Fibroblast of peridontal ligament (primary cell): Measurements from ENCODE around the gene ZFHX3.
"Not testable (repeated sequence)": the region's sequence is repeated elsewhere in the genome, so short reads cannot be mapped to it uniquely, and the experiment has no call there.

Experiments used
- DNase-seq: peaks from one replicate; pipeline ENCODE4 v3.0.0-alpha.2; 2010; ENCODE audit errors: extremely low read depth

Gene ZFHX3

DNA sequence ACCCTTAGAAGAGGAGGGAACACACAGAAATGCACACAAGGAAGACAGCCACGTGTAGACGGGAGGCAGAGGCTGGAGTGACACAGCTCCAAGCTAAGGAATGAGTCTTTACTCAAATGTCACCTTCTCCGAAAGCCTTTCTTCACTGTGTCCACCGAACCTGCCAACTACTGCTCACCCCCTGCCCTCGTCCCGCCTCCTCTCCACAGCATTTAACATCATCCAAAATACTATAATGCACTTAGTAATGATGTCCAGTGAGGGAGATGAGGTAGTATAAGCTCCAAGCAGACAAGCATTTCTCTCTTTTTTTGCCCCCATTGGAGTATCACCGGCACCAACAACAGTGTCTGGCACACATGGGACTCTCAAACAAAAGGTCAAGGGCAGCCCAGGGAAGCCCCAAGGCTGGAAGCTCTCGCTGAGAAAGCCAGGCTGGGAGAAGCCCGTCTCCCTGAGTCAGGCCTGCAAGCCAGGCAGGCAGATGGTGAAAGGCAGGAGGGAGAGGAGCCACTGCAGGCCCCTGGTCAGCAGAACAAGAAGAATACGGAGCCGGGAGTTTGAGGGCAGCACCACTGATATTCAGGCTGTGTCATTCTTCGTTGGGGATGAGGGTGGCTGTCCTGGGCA lies 25.9 kb downstream of the ZFHX3 start:
- no peak for DNase-seq

DNA sequence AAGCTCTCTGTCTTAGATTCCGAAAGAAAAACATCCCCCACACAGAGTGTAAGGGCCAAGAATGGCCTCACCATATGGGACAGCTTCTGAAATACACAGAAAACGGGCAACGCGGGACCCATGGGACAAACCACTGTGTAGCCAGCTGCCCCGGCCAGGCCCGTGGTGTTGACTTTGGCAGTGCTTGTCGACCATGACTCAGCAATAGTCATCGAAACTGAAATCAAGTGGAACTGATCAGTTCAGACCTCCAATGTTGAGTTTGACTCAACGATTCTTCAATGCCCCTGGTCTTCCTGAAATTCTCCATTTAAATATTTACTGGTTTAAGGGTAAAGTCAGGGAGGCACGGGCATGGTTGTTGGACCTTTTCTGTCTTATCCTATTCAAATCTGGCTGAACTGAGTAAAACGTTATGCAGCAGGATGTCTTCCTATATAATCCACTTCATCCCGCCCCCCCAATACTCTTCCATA lies 27.5 kb downstream of the ZFHX3 start:
- DNase-seq: peak; percentile 99

DNA sequence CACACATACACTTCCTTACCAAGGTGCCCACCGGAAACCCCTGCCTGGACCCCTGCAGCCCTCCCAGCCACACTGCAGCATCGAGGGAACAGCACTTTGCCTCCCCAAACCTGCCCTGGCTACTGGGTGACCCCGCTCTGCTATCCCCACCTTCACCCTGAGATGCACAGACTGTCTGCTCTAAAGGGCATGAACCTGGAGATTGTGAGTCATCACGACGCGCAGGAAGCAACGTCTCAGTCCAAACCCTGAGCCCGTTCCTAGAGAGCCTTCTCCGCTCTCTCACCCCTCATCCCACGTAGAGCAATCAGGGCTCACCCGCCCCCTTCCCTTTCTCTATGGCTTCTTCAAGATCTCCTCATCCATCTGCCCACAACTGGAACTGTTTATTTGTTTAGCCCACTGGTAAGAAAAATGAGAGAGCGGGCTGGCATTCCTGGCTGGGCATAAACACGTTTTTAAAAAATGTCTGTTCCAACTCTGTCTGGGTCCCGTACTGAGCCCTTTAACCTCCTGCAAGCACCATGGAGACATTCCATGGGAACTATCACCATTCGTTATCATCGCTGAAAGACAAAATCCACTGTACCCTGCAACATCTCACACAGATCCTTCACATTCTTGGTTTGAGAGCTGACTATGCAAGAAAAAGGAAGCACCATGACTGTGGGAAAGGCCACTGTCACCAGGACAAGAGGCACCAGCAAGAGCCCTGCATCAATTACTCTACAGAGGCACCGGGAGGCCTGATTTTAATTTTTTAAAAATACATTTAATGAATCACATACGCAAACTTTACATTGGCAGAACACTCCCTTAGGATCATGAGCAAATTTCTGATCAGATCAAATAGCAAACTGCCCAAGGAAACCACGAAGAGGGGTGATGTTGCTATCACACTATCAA lies 28.2 kb downstream of the ZFHX3 start:
- peak; percentile 71 for DNase-seq

DNA sequence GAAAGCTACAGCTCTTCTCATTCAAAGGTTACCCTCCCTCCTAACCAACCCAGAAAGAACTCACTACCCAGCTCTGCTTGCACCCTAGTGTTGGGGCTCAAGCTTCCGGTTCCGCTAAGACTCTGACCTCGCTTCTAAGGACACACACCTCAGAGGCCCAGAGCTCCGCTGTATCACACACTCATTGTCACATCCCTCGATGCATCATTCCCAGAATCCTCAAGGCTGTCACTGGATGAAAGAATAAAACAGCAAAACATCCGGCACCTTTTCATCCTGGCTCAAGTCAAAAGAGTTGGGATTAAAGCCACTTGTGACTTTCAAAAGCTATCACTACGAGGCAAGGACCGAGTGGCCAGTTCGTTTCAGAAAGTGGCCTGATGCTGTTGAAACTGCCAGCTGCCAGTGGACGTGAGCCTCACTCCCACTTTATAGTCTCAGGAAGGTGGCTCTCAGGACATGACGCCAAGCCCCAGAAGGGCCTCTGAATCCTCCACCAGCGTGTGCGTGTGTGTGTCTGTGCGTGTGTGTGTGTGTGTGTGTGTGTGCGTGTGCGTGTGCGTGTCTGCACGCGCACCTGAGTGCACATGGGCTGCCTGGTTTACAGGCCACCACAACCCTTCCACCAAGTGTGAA lies 29.0 kb downstream of the ZFHX3 start:
- DNase-seq: no peak

DNA sequence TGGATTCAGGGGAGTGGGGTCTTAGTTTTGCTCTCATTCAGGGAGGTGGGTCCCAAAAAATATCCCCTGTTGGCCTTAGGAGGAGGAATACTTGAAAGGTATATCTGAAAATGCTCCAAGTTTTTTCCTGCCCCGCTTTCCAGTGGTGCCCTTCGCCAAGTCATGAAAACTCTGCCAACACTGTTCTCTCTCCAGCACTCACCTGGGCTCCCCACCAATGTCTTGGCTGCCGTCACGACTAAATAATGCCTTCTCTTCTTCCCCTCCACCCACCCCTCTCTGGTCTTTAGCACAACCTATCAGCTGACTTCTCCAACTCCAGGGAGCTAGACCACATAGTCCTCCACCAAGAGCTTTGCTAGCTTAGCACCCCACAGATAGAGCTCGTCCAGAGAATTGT lies 30.6 kb downstream of the ZFHX3 start:
- DNase-seq: no peak

DNA sequence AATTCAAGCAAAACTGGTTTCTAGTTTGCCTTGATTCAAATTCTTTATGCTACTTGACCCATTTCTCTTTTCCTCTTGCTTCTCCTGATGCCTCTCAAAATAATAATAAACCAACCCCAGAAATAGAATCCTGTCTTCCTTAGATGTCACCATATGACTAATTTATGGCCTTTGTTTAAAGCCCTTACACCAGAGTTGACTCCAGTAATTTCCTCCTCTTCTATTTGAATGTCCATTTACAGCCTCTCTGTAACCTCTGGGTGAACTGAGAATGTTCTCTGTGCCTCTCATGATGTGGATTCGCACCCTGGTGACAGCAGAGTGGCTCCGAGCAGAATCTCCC lies 31.5 kb downstream of the ZFHX3 start:
- DNase-seq: no peak

DNA sequence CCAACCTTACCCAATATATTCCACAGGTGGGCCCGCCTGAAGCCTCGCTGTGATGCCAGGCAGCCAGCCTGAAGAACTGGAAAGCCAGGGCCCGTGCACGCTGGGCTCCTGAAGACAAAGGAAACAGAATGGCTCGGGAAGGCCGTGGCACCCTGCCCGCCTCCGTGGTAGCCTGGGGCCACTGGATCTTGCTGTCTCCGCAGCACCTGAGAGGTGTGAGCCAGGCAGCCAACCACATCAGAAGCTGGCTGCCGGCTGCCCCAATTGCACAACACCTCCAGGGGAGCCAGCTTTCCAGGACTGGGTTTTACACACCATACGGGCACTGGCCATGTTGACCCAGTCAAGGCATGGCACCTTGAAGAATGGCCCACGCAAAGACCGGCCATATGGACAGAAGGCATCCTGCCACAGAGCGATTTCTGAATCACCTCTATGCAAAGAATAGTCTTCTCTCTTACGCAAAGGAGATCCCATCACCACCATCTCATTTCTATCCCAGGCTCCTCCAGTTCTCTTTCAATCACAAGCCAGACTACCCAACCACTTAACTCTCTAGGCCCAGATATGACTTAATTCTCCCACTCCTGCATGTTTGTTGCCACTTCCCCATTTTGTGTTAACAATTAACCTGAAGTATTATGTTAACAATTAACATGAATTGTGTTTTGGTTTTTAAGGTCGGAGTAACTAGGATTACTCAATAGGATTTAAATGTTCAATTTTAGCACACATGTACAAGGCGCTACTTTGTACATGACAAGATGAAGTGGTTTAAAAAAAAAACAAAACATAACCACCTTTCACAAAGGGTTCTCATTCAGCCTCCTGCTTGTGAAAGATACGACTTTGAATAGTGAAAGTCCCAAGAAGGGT lies 32.1 kb downstream of the ZFHX3 start:
- no peak for DNase-seq

DNA sequence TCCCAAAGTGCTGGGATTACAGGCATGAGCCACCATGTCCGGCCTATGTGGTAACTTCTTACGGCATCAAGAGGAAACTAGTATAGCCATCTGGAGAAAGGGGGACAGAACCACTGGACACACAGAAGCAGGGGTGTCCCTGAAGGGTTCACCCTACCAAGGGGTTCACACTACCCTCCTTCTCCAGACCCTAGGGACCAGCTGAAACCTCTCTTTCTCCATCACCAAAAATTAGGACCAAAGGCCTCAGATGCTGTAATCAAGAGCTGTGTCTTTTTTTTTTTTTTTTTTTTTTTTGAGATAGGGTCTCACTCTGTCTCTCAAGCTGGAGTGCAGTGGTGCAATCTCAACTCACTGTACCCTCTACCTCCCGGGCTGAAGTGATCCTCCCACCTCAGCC lies 33.2 kb downstream of the ZFHX3 start:
- DNase-seq: no peak

DNA sequence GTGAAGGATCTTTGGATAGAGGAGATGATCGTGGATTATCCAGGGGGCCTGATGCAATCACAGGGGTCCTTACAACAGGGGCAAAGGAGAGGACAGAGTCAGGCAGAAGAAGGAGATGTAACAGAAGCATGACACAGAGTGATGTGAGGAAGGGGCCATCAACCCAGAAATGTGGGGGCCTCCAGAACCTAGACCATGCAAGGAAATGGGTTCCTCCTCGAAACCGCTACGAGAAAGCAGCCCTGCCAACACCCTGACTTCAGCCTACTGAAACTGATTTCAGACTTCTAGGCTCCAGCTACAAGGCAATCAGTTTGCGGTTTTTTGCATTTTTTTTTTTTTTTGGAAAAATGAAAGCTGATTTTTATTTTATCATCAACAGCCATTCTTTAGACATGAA lies 34.0 kb downstream of the ZFHX3 start:
- no peak for DNase-seq

- DNase-seq: no peak
Observed at GRCh38 chr16:73012341-73012740, 35.6 kb downstream of the ZFHX3 start.

DNA sequence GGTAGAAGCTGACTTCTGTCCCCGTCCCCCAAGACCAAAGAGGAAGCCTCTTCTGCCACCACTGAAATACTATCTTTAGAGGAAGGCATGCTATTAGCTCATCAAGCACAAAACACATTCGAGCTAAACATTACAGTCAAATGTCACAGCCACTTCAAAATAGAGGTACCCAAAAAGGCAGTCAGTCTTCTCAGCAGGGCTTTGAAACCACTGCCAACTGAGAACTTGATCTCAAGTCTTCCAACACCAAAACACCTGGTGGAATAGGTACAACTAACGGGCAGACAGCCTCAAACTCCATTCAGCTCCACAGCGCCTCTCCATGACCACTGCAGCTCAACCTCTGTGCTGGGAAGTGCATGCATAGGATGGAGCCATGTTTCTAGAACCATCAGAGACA lies 36.0 kb downstream of the ZFHX3 start:
- DNase-seq: no peak

GRCh38 chr16:73010150-73010676 lies 37.7 kb downstream of the ZFHX3 start:
- no peak for DNase-seq

DNA sequence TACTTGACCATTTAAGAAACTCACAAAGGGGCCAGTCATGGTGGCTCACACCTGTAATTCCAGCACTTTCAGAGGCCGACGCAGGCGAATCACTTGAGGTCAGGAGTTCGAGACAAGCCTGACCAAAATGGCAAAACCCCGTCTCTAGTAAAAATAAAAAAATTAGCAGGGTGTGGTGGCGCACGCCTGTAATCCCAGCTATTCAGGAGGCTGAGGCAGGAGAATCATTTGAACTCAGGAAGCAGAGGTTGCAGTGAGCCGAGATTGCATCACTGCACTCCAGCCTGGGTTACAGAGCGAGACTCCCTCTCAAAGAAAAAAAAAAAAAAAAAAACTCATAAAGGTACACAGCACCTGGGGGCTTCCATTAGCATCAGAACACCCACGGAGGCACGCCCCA lies 38.2 kb downstream of the ZFHX3 start:
- not testable (repeated sequence) for DNase-seq

- no peak for DNase-seq
Observed at GRCh38 chr16:73006026-73006425, 41.9 kb downstream of the ZFHX3 start.

GRCh38 chr16:73002866-73003265 lies 45.1 kb downstream of the ZFHX3 start:
- DNase-seq: peak; percentile 61

DNA sequence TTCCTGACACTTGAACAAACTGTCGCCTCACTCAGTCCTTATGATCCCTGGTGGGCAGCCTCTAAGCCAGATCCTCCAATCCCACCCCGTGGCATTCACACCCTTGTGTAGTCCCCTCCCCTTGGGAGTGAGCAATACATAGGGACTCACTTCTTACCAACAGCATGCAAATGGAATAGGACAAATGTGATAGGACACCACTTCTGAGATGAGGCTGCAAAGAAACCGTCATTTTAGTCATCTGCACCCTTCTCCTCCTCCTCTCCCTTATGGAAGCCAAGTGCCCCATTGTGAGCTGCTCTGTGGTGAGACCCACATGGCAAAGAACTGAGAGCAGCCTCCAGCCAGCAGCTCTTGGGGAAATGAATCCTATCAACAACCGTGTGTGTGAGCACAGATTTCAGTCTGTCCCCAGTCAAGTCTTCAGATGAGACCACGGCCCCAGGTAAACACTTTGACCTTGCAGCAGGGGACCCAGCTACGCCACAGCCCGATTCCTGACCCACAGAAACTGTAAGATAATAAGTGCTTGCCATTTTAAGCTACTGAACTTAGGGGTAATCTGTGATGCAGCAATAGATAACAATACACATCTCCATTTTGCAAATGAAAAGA lies 46.9 kb downstream of the ZFHX3 start:
- no peak for DNase-seq

GRCh38 chr16:73000020-73000906 lies 47.7 kb downstream of the ZFHX3 start:
- peak; percentile 60 for DNase-seq

- DNase-seq: no peak
Observed at GRCh38 chr16:72999541-73000019, 48.3 kb downstream of the ZFHX3 start.

GRCh38 chr16:72997141-72997542 lies 50.8 kb downstream of the ZFHX3 start:
- peak; percentile 49 for DNase-seq
